Upper lobe of left lung (tissue), 6 donors: Measurements from ENCODE around the gene RABL6. TPM values are rescaled to one million over a fixed set of nuclear protein-coding genes. Genes with fewer than 3 reads are reported as not detected.

Experiments
- ATAC-seq, 2 donors: fragments of 200-7000 bp; cut with Tn5 transposase; one replicate each; pipeline ENCODE4 v1.9.1; 2022; ENCODE audit warnings: mild to moderate bottlenecking in 2 of 2, moderate library complexity in 2 of 2; ENCODE audit not compliant: low FRiP score in 2 of 2
- DNase-seq, 2 donors: peaks; one replicate each; pipeline ENCODE4 v3.0.0-alpha.2; 2019 to 2020
- H3K27ac ChIP-seq, 4 donors: fragments of 200-600 bp; sonication (generic); one replicate each; pipeline ENCODE4 v1.5.1; 2016 to 2019
- H3K27me3 ChIP-seq, 4 donors: fragments of 200-600 bp; sonication (generic); one replicate each; pipeline ENCODE4 v1.5.1; 2017 to 2019
- H3K36me3 ChIP-seq, 4 donors: fragments of 200-600 bp; sonication (generic); one replicate each; pipeline ENCODE4 v1.5.1; 2016 to 2019
- H3K4me1 ChIP-seq, 4 donors: fragments of 200-600 bp; sonication (generic); one replicate each; pipeline ENCODE4 v1.5.1; 2018 to 2019
- H3K4me3 ChIP-seq, 4 donors: fragments of 200-600 bp; sonication (generic); one replicate each; pipeline ENCODE4 v1.5.1; 2017 to 2019; ENCODE audit warnings: mild to moderate bottlenecking in 2 of 4, moderate library complexity in 1 of 4
- H3K9me3 ChIP-seq, 4 donors: fragments of 200-600 bp; sonication (generic); one replicate each; pipeline ENCODE4 v1.5.1; 2018 to 2019
- CTCF ChIP-seq, 6 experiments: fragments of 450-650 bp in 4 of 6; fragments of 200-600 bp in 2 of 6; sonication (generic) in 2 of 6; IDR thresholded peaks; one replicate each; pipeline ENCODE4 v1.5.1; 2016 to 2019; ENCODE audit warnings: antibody characterized with exemption in 6 of 6
- EP300 ChIP-seq, 4 donors: sonication (generic); formaldehyde crosslinking; IDR thresholded peaks; one replicate each; pipeline ENCODE4 v1.5.1; 2017; ENCODE audit warnings: antibody characterized with exemption in 4 of 4, control low read depth in 2 of 4
- POLR2A ChIP-seq, 4 donors: fragments of 450-650 bp; IDR thresholded peaks; one replicate each; pipeline ENCODE4 v1.5.1; 2016 to 2017; ENCODE audit warnings: antibody characterized with exemption in 4 of 4, mild to moderate bottlenecking in 2 of 4
- POLR2AphosphoS5 ChIP-seq, 2 donors: sonication (generic); formaldehyde crosslinking; IDR thresholded peaks; one replicate each; pipeline ENCODE4 v1.5.1; 2017; ENCODE audit warnings: antibody characterized with exemption in 2 of 2
- WGBS, 2 donors: methylation state at CpG; one replicate each; pipeline ENCODE4 v1.1.5; 2017 to 2018; 5-methylcytosine and 5-hydroxymethylcytosine counted together
- total RNA-seq, 6 donors: library from RNA; depleted of rRNA in 4 of 6; stranded (reverse); fragments of >200 nt in 4 of 6; gene quantifications; one replicate each; pipeline versions ENCODE4 v1.1.0 to v1.2.1, GENCODE V29; 2016 to 2021
- donor health status: DM: no; HTN: no; CAD: no; lungs with moderate emphysema.
- donor health status: DM: no; HTN: yes; CAD: no; lungs with severe emphysema.

RABL6 gene
- total RNA-seq, 6 donors from 2014 or later, result 47.2 to 128 (median 78.9) TPM

- H3K27me3 ChIP-seq, result no peaks in the 10 kb centered on the region
- DNase-seq (peak in 1 of 2 donors; percentile 36), ATAC-seq (peak in 1 of 2 donors; percentile 34)
- H3K9me3 ChIP-seq, result peaks cover 0 to 8% (median 2%) of the 10 kb centered on the region in 4 donors
- H3K4me3 ChIP-seq, result no peak overlapping the region
- TF ChIP-seq CTCF (IDR thresholded peaks at IDR 0.05), result no peak
- TF ChIP-seq EP300 (IDR thresholded peaks at IDR 0.05), result no peak
- no peak for TF ChIP-seq POLR2AphosphoS5 (IDR thresholded peaks at IDR 0.05)
- no peak for TF ChIP-seq POLR2A (IDR thresholded peaks at IDR 0.05)
- H3K4me1 ChIP-seq, result no peaks in the 10 kb centered on the region
- H3K27ac ChIP-seq, result no peak overlapping the region
- no peaks in the 10 kb centered on the region for H3K36me3 ChIP-seq
- WGBS, 2 donors, result 67 to 90% methylated on average over 1 to 6 of the region's 6 CpGs
Measured at GRCh38 chr9:136775191-136775590, 32.6 kb upstream of the RABL6 start.

GRCh38 chr9:136776947-136777346 lies 30.8 kb upstream of the RABL6 start:
- Histone ChIP-seq H3K36me3 (no peaks in the 10 kb centered on the region), H3K9me3 (peaks cover 0 to 8% (median 2%) of the 10 kb centered on the region in 4 donors), H3K4me3 (no peak overlapping the region), H3K4me1 (no peaks in the 10 kb centered on the region), H3K27me3 (no peaks in the 10 kb centered on the region), H3K27ac (no peak overlapping the region)
- 43 to 59% methylated on average over 7 of the region's 7 CpGs for WGBS, 2 donors
- no peak for TF ChIP-seq CTCF (IDR thresholded peaks at IDR 0.05)
- no peak for TF ChIP-seq EP300 (IDR thresholded peaks at IDR 0.05)
- TF ChIP-seq POLR2A (IDR thresholded peaks at IDR 0.05), result no peak
- ATAC-seq (no peak), DNase-seq (no peak)

- no peak for TF ChIP-seq POLR2A (IDR thresholded peaks at IDR 0.05)
- TF ChIP-seq CTCF (IDR thresholded peaks at IDR 0.05), result no peak
- TF ChIP-seq EP300 (IDR thresholded peaks at IDR 0.05), result no peak
- TF ChIP-seq POLR2AphosphoS5 (IDR thresholded peaks at IDR 0.05), result no peak
- H3K4me1 ChIP-seq, result no peaks in the 10 kb centered on the region
- H3K27me3 ChIP-seq, result no peaks in the 10 kb centered on the region
- H3K27ac ChIP-seq, result no peak overlapping the region
- WGBS, 2 donors, result 84 to 85% methylated on average over 7 to 14 of the region's 14 CpGs
- no peak overlapping the region for H3K4me3 ChIP-seq
- peaks cover 0 to 8% (median 2%) of the 10 kb centered on the region in 4 donors for H3K9me3 ChIP-seq
- ATAC-seq (no peak), DNase-seq (no peak)
- no peaks in the 10 kb centered on the region for H3K36me3 ChIP-seq
Measured at GRCh38 chr9:136777359-136777758, 30.4 kb upstream of the RABL6 start.

- TF ChIP-seq EP300 (IDR thresholded peaks at IDR 0.05), result no peak
- TF ChIP-seq POLR2A (IDR thresholded peaks at IDR 0.05), result no peak
- TF ChIP-seq CTCF (IDR thresholded peaks at IDR 0.05), result no peak
- TF ChIP-seq POLR2AphosphoS5 (IDR thresholded peaks at IDR 0.05), result no peak
Measured at GRCh38 chr9:136779808-136780207, 27.9 kb upstream of the RABL6 start.

GRCh38 chr9:136782452-136782851 lies 25.3 kb upstream of the RABL6 start:
- Histone ChIP-seq H3K27ac (no peak overlapping the region), H3K4me1 (peaks cover 0 to 1% (median 0%) of the 10 kb centered on the region in 4 donors), H3K27me3 (no peaks in the 10 kb centered on the region), H3K9me3 (no peaks in the 10 kb centered on the region), H3K4me3 (no peak overlapping the region), H3K36me3 (no peaks in the 10 kb centered on the region)
- DNase-seq (no peak), ATAC-seq (no peak)
- no peak for TF ChIP-seq EP300 (IDR thresholded peaks at IDR 0.05)
- no peak for TF ChIP-seq POLR2A (IDR thresholded peaks at IDR 0.05)
- no peak for TF ChIP-seq POLR2AphosphoS5 (IDR thresholded peaks at IDR 0.05)
- no peak for TF ChIP-seq CTCF (IDR thresholded peaks at IDR 0.05)
- WGBS, 2 donors, result 92 to 97% methylated on average over 3 of the region's 3 CpGs

More at GRCh38 chr9:136779808-136780207, 27.9 kb upstream of the RABL6 start:
- H3K4me1 ChIP-seq, result no peaks in the 10 kb centered on the region
- no peaks in the 10 kb centered on the region for H3K9me3 ChIP-seq
- ATAC-seq (no peak), DNase-seq (no peak)
- no peak overlapping the region for H3K27ac ChIP-seq
- no peaks in the 10 kb centered on the region for H3K27me3 ChIP-seq
- 85 to 89% methylated on average over 5 of the region's 5 CpGs for WGBS, 2 donors
- H3K4me3 ChIP-seq, result no peak overlapping the region
- no peaks in the 10 kb centered on the region for H3K36me3 ChIP-seq
